Kidney tubule cell (primary cell): ENCODE data around the gene ADCY7.

Experiments
- DNase-seq: peaks from one replicate; pipeline ENCODE4 v3.0.0-alpha.2; 2018; ENCODE audit warnings: low spot score

The ADCY7 gene

GRCh38 chr16:50267651-50268050, 1.3 kb downstream of the ADCY7 start:
- no peak for DNase-seq

- no peak for DNase-seq
These were observed 2.0 kb downstream of the ADCY7 start for GRCh38 chr16:50268352-50268751.

GRCh38 chr16:50269061-50269705, 2.8 kb downstream of the ADCY7 start:
- no peak for DNase-seq

GRCh38 chr16:50269769-50270509, 3.6 kb downstream of the ADCY7 start:
- no peak for DNase-seq

- no peak for DNase-seq
These were observed 4.3 kb downstream of the ADCY7 start for GRCh38 chr16:50270510-50271147.

- DNase-seq = no peak
These were observed 5.0 kb downstream of the ADCY7 start for GRCh38 chr16:50271148-50272041.

GRCh38 chr16:50272111-50272571, 5.8 kb downstream of the ADCY7 start:
- no peak for DNase-seq

GRCh38 chr16:50272687-50273381, 6.5 kb downstream of the ADCY7 start:
- no peak for DNase-seq

- no peak for DNase-seq
These were observed 7.0 kb downstream of the ADCY7 start for GRCh38 chr16:50273382-50273690.

- DNase-seq = no peak
These were observed 7.6 kb downstream of the ADCY7 start for GRCh38 chr16:50273888-50274325.

- no peak for DNase-seq
These were observed 8.2 kb downstream of the ADCY7 start for GRCh38 chr16:50274326-50275097.

- no peak for DNase-seq
These were observed 8.7 kb downstream of the ADCY7 start for GRCh38 chr16:50275098-50275415.

GRCh38 chr16:50275428-50276325, 9.3 kb downstream of the ADCY7 start:
- no peak for DNase-seq

GRCh38 chr16:50276326-50276640, 9.9 kb downstream of the ADCY7 start:
- no peak for DNase-seq

GRCh38 chr16:50276801-50277555, 10.6 kb downstream of the ADCY7 start:
- DNase-seq = peak; percentile 42

GRCh38 chr16:50278251-50278650, 11.9 kb downstream of the ADCY7 start:
- no peak for DNase-seq

- peak; percentile 24 for DNase-seq
These were observed 13.1 kb downstream of the ADCY7 start for GRCh38 chr16:50279504-50279865.

GRCh38 chr16:50280932-50281331, 14.6 kb downstream of the ADCY7 start:
- no peak for DNase-seq

- no peak for DNase-seq
These were observed 15.1 kb downstream of the ADCY7 start for GRCh38 chr16:50281391-50282009.
